ENCODE results near the gene TRIP6.
A peak's percentile ranks its signal among the peaks of the same experiment; 100 is the strongest.

- peak; percentile 24 for TF ChIP-seq CTCF (IDR thresholded peaks at IDR 0.05; ENCODE audit: insufficient read depth, low read depth, low read length)
- no peak for TF ChIP-seq EZH2 (IDR thresholded peaks at IDR 0.05; ENCODE audit: insufficient read depth, low read length)
These were observed 41.3 kb upstream of the TRIP6 start for GRCh38 chr7:100825751-100826513.

Measured in astrocyte (in vitro differentiated cells and primary cell).